ENCODE results near the gene AGRN.

The AGRN gene

GRCh38 chr1:1083416-1084371 is 63.8 kb downstream of the AGRN start:
- no peak overlapping the region for H3K4me3 ChIP-seq (ENCODE audit: low read length)
- DNase-seq (ENCODE audit: low read depth) = no peak
- TF ChIP-seq CTCF (IDR thresholded peaks at IDR 0.05; ENCODE audit: insufficient read depth, low read depth, low read length, missing control alignments) = no peak

- no peak overlapping the region for H3K4me3 ChIP-seq (ENCODE audit: low read length)
- TF ChIP-seq CTCF (IDR thresholded peaks at IDR 0.05; ENCODE audit: insufficient read depth, low read depth, low read length, missing control alignments) = no peak
- no peak for DNase-seq (ENCODE audit: low read depth)
Measured at GRCh38 chr1:1084372-1085170, 64.7 kb downstream of the AGRN start.

GRCh38 chr1:1085171-1085841 is 65.4 kb downstream of the AGRN start:
- H3K4me3 ChIP-seq (ENCODE audit: low read length) = no peak overlapping the region
- DNase-seq (ENCODE audit: low read depth) = no peak
- TF ChIP-seq CTCF (IDR thresholded peaks at IDR 0.05; ENCODE audit: insufficient read depth, low read depth, low read length, missing control alignments) = no peak

GRCh38 chr1:1085911-1086841 is 66.3 kb downstream of the AGRN start:
- no peak for DNase-seq (ENCODE audit: low read depth)
- no peak for TF ChIP-seq CTCF (IDR thresholded peaks at IDR 0.05; ENCODE audit: insufficient read depth, low read depth, low read length, missing control alignments)
- H3K4me3 ChIP-seq (ENCODE audit: low read length) = no peak overlapping the region

- no peak for TF ChIP-seq CTCF (IDR thresholded peaks at IDR 0.05; ENCODE audit: insufficient read depth, low read depth, low read length, missing control alignments)
Measured at GRCh38 chr1:1086911-1087341, 67.0 kb downstream of the AGRN start.

More at GRCh38 chr1:1086911-1087341, 67.0 kb downstream of the AGRN start:
- DNase-seq (ENCODE audit: low read depth) = no peak
- H3K4me3 ChIP-seq (ENCODE audit: low read length) = no peak overlapping the region
